Endothelial cell (in vitro differentiated cells): ENCODE measurements around the gene CALN1. TPM values are rescaled to one million over a fixed set of nuclear protein-coding genes. Genes with fewer than 3 reads are reported as not detected.

ENCODE experiments used
- DNase-seq: peaks from one replicate; pipeline ENCODE4 v3.0.0; 2021; ENCODE audit warnings: low spot score
- H3K27ac Mint-ChIP-seq: one replicate; pipeline ENCODE4 v1.8.0; 2021; ENCODE audit warnings: mixed read lengths, inconsistent platforms; ENCODE audit not compliant: unreplicated experiment
- H3K27me3 Mint-ChIP-seq: one replicate; pipeline ENCODE4 v1.8.0; 2021; ENCODE audit warnings: mild to moderate bottlenecking, moderate library complexity, mixed read lengths, inconsistent platforms; ENCODE audit not compliant: unreplicated experiment
- H3K36me3 Mint-ChIP-seq: one replicate; pipeline ENCODE4 v1.8.0; 2021; ENCODE audit warnings: mild to moderate bottlenecking, low read depth, mixed read lengths, inconsistent platforms; ENCODE audit not compliant: unreplicated experiment
- H3K4me1 Mint-ChIP-seq: one replicate; pipeline ENCODE4 v1.8.0; 2021; ENCODE audit warnings: mild to moderate bottlenecking, mixed read lengths, inconsistent platforms; ENCODE audit not compliant: unreplicated experiment
- H3K4me3 Mint-ChIP-seq: one replicate; pipeline ENCODE4 v1.8.0; 2021; ENCODE audit warnings: mild to moderate bottlenecking, mixed read lengths, inconsistent platforms; ENCODE audit not compliant: unreplicated experiment
- H3K9me3 Mint-ChIP-seq: one replicate; pipeline ENCODE4 v1.8.0; 2021; ENCODE audit warnings: mixed read lengths, inconsistent platforms; ENCODE audit not compliant: unreplicated experiment
- CTCF ChIP-seq: fragments of 200-600 bp; sonication (generic); IDR thresholded peaks from one replicate; pipeline ENCODE4 v1.5.0; 2021; ENCODE audit warnings: antibody characterized with exemption; ENCODE audit not compliant: unreplicated experiment
- total RNA-seq: library from RNA; stranded (reverse); fragmentation: NEBNext Ultra II Directional; extraction: Animal tissue kit (Norgen Biotek cat#: 25700); gene quantifications from one replicate; pipeline ENCODE4 v1.2.1, GENCODE V29; 2021; ENCODE audit not compliant: unreplicated experiment

CALN1 gene
- total RNA-seq, 1 donor from 2014 or later: 1.4 TPM

- H3K27me3 Mint-ChIP-seq: peaks cover 2% of the 10 kb centered on the region
- DNase-seq: no peak
- H3K36me3 Mint-ChIP-seq: peaks cover 12% of the 10 kb centered on the region
- H3K4me3 Mint-ChIP-seq: no peak overlapping the region
- no peak for TF ChIP-seq CTCF
- no peaks in the 10 kb centered on the region for H3K4me1 Mint-ChIP-seq
- H3K9me3 Mint-ChIP-seq: peaks cover 25% of the 10 kb centered on the region
- H3K27ac Mint-ChIP-seq: no peak overlapping the region
Observed at GRCh38 chr7:71883415-71883814, 528.7 kb downstream of the CALN1 start.

- no peak for DNase-seq
- TF ChIP-seq CTCF: peak; percentile 31
- Mint-ChIP-seq H3K27ac (no peak overlapping the region), H3K27me3 (peaks cover 6% of the 10 kb centered on the region), H3K9me3 (peaks cover 2% of the 10 kb centered on the region), H3K36me3 (no peaks in the 10 kb centered on the region), H3K4me1 (no peaks in the 10 kb centered on the region), H3K4me3 (no peak overlapping the region)
Observed at GRCh38 chr7:71871446-71871845, 540.7 kb downstream of the CALN1 start.

GRCh38 chr7:71870812-71871211 lies 541.3 kb downstream of the CALN1 start:
- no peak for DNase-seq
- Mint-ChIP-seq H3K27ac (no peak overlapping the region), H3K4me3 (no peak overlapping the region), H3K9me3 (peaks cover 3% of the 10 kb centered on the region), H3K4me1 (no peaks in the 10 kb centered on the region), H3K36me3 (no peaks in the 10 kb centered on the region), H3K27me3 (peaks cover 6% of the 10 kb centered on the region)
- no peak for TF ChIP-seq CTCF

GRCh38 chr7:71868797-71869196 lies 543.3 kb downstream of the CALN1 start:
- TF ChIP-seq CTCF: no peak
- H3K27ac Mint-ChIP-seq: no peak overlapping the region
- peaks cover 8% of the 10 kb centered on the region for H3K9me3 Mint-ChIP-seq
- H3K4me1 Mint-ChIP-seq: no peaks in the 10 kb centered on the region
- DNase-seq: no peak
- peaks cover 3% of the 10 kb centered on the region for H3K27me3 Mint-ChIP-seq
- no peak overlapping the region for H3K4me3 Mint-ChIP-seq
- H3K36me3 Mint-ChIP-seq: peaks cover 2% of the 10 kb centered on the region

- no peak for DNase-seq
- peaks cover 3% of the 10 kb centered on the region for H3K27me3 Mint-ChIP-seq
- no peak overlapping the region for H3K4me3 Mint-ChIP-seq
- peaks cover 3% of the 10 kb centered on the region for H3K36me3 Mint-ChIP-seq
- no peak for TF ChIP-seq CTCF
- no peaks in the 10 kb centered on the region for H3K4me1 Mint-ChIP-seq
- H3K9me3 Mint-ChIP-seq: peaks cover 10% of the 10 kb centered on the region
- H3K27ac Mint-ChIP-seq: no peak overlapping the region
Observed at GRCh38 chr7:71867626-71868025, 544.5 kb downstream of the CALN1 start.
